CD4-positive, alpha-beta T cell treated with Interleukin-6 for 4 hours (primary cell): ENCODE measurements around the gene ACE.

Experiments used
- DNase-seq: peaks from one replicate; pipeline ENCODE4 v3.0.0-alpha.2; 2020; ENCODE audit warnings: mixed read lengths

ACE gene

DNA sequence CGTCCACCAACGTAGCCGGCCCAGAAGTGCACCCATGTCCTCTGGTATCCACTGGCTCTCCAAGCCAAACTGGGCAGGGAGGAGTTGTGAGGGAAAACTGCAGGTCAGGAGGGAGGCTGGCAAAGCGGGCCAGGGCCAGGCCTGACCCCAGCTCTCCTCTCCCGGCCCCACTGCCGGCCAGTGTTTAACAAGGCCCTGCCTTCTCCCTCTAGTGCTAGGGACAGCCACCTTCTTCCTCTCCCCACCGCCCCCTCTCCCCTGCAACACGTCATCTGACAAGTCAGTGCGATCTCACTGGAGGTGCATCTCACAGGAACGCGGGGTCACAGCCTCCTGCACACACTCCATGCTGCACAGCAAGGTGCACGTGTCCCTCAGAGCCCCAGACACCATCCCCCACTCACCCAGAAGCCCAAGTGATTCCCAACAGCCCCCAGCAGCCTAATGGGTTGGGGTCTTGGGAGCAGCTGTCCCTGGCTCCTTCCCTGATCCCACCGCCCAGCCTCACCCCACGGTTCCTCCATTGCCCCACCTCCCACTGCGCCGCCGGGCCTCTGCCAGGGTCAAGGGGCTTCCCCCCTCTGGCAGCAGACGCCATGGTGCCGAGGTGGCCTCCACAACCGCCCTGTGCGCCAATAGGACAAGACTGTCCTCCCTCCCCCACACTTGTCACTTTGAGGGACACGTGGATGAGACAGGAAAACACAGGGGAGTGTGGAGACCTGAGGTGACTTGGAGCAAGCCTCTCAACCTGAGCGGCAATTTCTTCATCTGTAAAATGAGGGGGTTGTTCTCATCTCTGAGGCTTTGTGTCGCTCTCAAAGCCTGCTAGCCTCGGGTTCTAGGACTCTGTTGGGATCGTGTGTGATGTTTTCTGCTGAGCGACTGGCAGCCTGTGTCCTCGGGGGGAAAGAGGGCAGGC, 1.1 kb upstream of the ACE start:
- DNase-seq = no peak

DNA sequence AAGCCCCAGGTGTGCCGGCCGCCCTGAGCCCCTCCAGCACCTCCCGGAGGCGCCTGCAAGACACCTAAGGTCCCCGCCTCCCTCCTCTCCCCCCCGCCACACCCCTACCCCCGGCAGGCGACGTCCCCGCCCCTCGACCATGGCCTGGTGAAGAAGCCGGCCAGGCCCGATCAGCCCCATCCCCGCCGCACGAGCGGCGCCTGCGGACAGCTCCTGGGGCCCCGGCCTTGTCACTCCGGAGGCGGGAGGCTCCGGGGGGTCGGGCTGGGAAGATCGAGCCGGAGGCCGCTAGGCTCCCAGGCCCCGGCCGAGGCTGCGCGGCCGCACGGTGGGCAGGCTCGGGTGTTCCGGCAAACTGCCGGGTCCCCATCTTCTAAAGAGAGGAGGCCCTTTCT, 405 bp upstream of the ACE start:
- DNase-seq = peak; percentile 25

DNA sequence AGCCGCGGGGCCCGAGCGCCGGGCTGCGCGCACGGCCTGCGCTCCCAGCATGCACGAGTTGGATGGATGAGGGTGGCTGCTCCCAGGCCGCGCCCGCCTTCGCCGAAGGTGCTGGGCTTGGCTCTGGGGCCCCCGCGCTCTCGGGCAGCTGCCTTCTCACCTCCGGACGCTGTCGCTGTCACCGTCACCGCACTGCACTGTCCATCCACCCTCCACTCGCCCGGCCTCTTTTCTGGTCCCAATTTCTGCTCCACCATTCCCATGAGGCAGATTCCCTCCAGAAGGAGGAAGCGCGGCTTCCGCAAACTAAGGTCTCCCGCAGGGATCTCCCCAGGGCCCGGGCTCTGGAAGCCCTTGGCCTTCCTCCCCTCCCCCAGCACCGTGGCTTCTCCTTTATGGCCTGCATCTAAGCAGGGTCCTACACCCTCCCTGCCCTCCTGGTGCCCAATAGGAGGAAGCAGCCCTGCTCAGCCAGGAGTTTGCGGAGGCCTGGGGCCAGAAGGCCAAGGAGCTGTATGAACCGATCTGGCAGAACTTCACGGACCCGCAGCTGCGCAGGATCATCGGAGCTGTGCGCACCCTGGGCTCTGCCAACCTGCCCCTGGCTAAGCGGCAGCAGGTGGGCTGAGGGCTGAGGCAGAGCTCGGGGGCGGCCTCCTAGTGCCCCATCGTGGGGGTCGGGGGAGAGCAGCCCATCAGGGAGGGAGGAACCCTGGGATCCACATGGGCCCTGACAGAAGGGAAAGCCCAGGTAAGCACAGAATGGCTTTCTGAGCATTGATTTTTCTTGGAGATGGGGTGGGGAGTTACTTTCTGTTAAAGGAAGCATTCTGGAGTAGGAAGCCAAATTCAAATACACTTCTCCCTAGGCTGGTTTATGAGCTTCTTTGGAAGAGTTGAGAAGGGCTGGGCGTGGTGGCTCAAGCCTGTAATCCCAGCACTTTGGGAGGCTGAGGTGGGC, 899 bp downstream of the ACE start:
- no peak for DNase-seq

DNA sequence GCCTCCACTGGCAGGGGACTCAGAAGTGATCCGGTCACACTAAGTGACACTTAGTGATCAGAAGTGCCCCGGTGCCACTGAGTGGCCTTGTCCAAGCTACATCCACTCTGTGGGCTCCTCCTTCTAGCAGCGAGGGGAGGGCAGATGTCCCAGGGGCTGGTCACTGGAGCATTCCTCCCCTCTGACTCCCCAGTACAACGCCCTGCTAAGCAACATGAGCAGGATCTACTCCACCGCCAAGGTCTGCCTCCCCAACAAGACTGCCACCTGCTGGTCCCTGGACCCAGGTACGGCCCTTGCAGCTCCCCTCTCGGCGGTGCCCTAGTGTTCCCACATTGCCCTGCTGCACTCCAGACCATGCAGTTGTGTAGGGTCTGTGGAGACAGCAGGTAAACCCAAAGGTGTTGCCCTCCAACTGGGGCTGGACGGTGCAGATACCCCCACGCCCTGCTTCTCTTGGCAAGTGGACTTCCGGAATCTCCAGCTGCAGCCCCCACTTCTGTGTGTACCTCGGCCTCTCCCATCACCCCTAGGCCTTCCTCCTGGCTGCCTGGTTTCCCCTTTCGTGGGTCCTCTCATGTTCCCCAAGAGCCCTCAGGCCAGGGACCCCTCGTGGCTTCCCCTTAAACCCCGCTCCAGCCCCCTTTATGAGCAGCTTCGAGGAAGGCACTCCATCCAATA, 2.1 kb downstream of the ACE start:
- peak; percentile 83 for DNase-seq

DNA sequence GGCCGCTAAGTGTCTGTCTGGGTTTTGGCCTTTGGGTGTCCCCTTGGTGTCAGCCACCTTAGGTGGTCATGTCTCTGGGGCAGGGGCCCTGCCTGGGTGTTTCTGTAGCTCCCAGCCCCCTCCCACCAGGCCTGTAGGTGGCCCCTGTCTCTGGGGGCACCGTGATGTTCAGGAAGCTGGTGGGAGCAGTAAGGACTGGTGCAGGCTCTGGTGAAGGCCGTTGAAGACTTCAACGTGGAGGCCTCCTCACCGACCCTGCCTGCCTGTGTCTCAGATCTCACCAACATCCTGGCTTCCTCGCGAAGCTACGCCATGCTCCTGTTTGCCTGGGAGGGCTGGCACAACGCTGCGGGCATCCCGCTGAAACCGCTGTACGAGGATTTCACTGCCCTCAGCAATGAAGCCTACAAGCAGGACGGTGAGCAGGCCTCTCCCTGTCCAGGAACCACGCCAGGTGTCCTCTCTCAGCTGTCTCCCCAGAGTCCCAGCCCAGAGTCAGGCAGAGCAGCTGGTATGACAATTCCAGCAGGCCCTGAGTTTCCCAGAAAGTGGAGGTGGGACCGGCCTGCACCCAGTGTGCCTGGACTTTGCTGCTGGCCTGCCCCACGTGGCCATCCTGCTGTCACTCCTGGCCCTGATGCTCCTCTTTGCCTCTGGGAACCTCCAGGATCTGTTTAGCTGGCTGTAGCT, 2.8 kb downstream of the ACE start:
- DNase-seq = no peak

DNA sequence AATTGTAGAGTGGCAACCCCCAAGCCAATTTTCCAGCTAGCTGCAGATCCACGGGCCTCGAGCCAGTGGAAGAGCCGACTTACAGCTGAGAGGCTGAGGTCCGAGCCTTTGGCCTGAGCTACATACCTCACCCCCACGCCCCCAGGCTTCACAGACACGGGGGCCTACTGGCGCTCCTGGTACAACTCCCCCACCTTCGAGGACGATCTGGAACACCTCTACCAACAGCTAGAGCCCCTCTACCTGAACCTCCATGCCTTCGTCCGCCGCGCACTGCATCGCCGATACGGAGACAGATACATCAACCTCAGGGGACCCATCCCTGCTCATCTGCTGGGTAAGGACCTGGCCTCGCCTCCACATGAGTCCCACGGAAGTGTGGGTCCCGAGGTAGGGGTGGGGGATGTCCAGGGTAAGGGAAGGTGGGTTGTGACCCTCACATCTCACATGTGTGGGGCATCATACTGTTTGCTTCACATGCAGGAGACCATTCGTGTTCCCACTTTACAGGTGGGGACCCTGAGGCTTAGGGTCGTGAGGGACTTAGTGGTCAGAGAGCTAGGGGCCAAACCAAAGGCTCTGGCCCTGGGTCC, 3.4 kb downstream of the ACE start:
- DNase-seq = no peak

DNA sequence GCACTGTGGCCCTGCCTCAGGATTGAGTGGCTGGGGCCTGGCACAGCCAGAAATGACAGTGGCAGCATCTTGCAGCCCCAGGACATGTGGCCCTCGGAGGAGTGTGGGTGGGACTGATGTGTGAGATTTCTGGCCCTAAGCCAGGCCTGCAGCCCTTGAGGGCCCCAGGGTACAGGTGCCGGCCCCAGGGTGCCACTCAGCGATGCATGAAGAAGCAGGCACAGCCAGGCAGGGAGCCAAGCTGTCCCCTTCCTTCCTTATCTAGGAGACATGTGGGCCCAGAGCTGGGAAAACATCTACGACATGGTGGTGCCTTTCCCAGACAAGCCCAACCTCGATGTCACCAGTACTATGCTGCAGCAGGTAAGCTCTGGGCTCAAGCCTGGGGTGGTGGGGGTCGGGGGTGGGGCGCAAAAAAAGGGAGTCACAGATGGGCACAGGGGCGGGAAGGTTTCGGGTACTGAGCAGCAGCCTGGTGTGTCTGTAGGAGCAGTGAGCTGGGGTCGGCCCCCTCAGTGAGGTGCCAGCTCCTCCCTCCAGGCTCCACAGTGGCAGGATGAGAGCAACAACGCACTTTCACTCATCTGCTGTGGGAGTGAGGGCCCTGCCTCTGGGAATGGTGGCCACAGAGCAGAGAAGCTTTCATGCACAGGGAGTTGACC, 4.1 kb downstream of the ACE start:
- no peak for DNase-seq

DNA sequence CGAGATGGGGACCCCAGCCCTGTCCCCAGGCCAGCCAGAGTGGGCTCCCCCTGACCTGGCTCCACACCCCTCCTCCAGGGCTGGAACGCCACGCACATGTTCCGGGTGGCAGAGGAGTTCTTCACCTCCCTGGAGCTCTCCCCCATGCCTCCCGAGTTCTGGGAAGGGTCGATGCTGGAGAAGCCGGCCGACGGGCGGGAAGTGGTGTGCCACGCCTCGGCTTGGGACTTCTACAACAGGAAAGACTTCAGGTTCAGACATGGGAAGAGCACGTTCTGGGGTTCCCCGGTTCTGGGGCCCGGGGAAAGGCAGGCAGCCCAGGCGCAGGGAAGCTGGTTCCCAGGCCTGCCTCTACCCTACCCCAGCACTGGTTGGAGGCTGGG, 4.6 kb downstream of the ACE start:
- no peak for DNase-seq

DNA sequence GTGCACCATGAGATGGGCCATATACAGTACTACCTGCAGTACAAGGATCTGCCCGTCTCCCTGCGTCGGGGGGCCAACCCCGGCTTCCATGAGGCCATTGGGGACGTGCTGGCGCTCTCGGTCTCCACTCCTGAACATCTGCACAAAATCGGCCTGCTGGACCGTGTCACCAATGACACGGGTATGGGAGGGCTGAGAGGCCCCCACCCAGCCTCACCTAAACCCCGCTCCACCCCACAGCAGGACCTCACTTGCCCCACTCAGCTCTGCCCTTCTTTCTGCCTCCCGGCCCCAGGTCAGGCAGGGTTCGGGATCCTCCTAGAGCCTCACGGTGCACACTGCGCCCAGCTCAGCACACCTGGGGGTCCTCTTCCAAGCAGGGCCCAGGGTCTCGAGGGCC, 5.6 kb downstream of the ACE start:
- DNase-seq = no peak

DNA sequence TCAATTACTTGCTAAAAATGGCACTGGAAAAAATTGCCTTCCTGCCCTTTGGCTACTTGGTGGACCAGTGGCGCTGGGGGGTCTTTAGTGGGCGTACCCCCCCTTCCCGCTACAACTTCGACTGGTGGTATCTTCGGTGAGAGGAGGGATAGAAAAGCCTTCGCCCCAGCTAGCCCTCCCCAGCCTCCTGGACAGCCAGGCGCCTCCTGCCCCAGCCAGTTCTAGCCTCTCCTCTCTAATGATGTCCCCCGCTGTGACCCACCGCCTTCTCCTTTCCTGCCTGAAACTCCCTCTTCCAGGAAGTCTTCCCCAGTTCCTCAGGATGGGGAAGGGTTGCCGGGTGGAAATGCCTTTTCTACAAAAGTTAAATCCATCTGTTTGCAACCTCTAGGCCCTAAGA, 6.2 kb downstream of the ACE start:
- DNase-seq = no peak

DNA sequence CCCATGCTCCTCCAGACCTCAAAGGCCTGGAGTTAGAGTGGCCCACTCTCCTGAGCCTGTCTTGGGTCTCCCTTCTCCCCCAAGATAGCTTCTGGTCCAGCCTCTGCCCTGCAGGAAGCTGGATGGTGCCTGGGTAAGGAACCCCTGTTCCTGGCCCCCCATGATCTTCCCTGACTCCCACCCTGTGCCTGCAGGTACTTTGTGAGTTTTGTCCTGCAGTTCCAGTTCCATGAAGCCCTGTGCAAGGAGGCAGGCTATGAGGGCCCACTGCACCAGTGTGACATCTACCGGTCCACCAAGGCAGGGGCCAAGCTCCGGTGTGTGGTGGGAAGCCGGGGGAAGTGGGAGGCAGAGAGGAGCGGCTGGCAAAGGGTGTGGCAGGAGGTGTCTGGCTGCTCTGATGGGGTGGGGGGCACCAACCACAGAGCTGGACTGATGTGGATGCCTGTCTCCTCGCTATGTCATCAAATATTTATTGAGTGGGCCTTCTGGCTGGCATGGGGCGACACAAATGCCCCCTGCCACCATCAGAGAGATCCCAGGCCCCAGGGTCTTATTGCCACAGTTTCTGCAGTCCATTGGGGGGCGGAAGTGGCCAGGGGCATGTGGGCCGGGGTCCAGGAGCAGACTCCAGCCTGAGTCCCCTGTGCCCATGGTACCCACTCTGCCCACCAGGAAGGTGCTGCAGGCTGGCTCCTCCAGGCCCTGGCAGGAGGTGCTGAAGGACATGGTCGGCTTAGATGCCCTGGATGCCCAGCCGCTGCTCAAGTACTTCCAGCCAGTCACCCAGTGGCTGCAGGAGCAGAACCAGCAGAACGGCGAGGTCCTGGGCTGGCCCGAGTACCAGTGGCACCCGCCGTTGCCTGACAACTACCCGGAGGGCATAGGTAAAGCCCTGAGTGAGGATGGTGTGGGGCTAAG, 7.1 kb downstream of the ACE start:
- no peak for DNase-seq

DNA sequence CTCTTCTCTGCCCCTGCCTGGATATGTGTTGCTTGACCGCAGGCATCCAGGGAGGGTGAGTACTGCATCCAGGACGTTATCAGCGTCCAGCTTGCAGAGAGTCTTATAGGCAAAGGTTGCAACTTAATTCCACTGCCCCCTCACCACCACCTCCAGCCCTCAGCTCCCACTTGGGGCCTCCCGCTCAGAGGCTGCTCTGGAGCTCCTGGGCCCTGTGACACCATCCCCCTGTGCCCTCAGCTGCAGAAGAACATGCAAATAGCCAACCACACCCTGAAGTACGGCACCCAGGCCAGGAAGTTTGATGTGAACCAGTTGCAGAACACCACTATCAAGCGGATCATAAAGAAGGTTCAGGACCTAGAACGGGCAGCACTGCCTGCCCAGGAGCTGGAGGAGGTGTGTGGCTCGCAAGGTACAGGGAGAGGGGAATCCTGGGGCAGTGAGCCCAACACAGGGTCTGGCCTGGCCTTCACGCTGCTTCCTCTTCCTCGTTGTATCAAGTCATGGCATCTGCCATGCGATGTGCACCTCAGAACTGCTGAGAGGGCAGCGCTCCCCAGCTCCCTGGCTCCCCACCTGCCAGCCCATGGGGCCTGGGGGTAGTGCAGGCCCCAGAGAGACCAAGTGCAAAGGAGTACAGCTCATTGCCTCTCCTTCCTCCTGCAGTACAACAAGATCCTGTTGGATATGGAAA, 9.6 kb downstream of the ACE start:
- DNase-seq = no peak

DNA sequence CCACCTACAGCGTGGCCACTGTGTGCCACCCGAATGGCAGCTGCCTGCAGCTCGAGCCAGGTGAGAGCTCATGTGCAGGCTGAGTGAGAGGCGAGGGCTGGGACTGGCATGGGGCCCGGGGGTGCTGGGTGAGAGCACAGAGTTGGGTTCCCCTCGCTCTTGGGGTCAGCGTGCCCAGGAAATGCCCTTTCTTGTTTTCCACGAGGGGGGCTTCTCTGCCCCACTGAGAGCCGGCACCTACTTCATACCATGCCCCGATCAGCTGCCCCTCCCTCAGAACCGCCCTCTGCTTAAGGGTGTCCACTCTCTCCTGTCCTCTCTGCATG, 10.1 kb downstream of the ACE start:
- DNase-seq = no peak

DNA sequence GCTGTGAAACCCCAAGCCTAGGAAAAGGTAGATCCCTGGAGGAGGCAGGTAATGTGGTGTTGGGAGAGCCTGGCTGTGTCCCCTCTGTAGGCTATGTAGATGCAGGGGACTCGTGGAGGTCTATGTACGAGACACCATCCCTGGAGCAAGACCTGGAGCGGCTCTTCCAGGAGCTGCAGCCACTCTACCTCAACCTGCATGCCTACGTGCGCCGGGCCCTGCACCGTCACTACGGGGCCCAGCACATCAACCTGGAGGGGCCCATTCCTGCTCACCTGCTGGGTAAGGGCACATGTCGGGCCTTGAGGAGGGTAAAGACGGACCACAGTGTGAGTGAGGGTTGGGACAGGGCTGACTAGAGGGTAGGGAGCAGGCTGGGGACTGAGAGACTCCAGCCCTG, 12.0 kb downstream of the ACE start:
- DNase-seq = no peak

DNA sequence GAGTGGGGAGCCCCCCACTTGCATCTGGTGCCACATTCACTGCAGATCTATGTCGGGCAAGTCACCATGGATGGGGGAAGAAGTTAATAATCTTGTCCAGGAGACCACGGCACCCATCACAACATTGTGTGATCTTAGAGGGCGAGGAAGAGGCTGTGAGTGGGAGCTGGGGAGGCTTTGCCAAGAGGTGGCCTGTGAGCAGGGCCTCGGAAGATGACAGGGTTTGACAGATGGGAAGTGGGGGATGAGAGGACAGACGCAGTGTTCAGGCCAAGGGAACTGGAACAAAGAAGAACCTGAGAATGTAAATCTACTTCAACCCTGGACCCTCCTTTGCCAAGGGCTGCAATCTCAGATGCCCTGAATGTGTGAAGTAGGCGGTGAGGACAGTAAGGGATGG, 12.4 kb downstream of the ACE start:
- no peak for DNase-seq

DNA sequence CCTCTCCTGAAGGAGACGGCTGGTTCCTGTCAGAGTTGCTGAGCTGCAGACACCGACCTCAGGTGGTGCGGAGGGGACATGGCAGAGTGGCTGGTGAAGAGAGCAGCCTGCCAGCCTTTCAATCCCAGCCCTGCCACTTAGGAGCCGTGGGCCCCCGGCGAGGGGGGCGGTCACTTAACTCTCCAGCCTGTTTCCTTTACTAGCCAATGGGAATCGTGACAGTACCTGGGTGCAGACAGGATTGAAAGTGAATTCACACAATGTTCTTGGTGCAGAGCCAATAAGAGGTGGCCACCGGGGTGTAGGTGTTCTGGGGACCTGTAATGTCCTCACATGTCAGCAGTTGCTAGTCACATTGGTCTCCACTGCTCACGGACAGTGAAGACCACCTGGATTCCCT, 13.5 kb downstream of the ACE start:
- no peak for DNase-seq

DNA sequence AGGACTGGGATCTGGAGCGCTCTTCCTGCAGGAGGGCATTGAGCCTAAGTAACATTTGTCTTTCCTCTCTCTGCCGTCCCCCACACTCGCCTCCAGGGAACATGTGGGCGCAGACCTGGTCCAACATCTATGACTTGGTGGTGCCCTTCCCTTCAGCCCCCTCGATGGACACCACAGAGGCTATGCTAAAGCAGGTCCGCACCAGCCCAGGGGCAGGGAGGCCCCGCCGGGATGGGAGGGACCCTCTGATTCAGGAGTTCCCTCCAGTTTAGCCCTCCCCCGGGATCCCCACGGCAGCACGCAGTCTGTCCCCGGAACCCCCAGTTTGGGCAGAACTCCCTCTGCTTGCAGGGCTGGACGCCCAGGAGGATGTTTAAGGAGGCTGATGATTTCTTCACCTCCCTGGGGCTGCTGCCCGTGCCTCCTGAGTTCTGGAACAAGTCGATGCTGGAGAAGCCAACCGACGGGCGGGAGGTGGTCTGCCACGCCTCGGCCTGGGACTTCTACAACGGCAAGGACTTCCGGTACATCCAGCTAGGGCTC, 14.1 kb downstream of the ACE start:
- DNase-seq = no peak

DNA sequence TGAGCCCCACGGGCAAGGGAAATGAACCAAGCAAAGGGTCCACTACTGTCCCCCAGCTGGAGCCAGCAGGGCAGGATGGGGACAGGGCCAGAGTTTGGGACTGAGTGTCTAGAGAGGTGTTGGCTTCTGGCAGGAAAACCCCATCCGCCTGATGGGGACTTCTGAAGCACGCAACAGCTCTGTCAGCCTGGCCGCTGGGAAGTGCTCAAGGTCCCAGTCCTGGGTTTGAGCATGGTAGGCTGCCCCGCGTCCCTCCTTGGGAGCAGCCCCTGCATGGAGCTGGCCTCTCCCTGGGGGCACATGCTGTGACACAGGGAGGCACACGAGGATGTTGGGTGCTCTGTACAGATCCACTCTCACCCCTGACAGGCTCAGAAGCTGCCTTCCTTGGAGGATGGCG, 14.6 kb downstream of the ACE start:
- DNase-seq = no peak

DNA sequence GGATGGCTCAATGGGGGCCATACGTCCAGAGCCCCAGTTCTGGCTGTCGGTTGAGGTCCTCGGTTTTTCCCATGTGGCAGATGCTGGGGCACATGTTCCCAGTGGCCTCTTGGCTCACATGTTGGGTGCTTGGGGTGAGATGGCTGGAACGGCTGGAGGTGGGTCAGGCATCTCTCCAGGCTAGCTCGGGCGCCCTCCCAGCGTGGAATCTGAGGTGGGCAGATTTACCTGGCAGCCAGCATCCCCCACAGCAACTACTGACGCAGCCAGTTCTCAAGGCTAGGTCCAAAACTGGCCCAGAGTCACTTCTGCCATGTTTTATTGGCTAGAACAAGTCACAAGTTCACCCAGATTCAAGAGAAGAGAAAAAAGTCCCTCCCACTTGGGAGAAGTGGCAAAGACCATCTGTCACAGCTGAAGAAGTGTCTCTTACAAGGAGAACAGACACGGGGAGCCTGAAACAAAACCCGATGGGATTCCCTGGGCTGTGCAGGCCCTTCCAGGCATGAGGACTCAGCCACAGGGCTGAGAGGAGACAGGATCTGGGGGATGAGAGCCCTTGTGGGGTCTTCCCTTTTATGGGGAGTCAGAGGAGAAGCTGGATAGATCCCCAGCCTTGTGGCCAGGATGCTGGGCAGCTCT, 15.2 kb downstream of the ACE start:
- DNase-seq = no peak
